Right lobe of liver (tissue), 4 donors: Measurements from ENCODE around the gene LGR5.

ENCODE experiments used
- POLR2A ChIP-seq: fragments of 450-650 bp; IDR thresholded peaks from one replicate; pipeline ENCODE4 v1.6.1; 2017; ENCODE audit warnings: antibody characterized with exemption, mild to moderate bottlenecking
- TF ChIP-seq, protein P1 (sequence below), 4 donors: fragments of 200-600 bp in 3 of 4; fragments of 450-650 bp in 1 of 4; IDR thresholded peaks; one replicate each; pipeline versions ENCODE4 v1.5.1 to v1.8.0; 2016 to 2022; ENCODE audit warnings: antibody characterized with exemption in 4 of 4, mild to moderate bottlenecking in 2 of 4
- donor health status: DM: no; HTN: no; CAD: no.
- donor health status: DM: no; HTN: no; CAD: no.
- donor health status: DM: no; HTN: yes; CAD: no.

DNA sequence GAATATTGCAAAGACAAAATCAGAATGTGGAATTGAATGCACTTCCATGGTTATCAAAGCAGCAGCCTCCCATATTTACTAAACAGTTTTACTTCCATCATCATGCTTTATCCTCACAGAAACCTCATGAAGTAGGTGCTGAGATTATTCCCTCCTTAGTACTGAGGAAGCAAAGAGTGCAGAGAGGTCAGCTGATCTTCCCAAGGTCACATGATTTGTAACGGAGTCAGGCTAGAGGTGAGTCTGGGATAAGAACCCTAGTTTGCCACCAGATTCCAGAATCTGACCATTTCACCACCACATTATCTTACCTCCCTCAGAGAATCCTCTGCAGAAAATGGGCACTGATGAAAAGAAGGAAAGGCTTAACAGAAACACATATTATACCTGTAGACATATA is 102.0 kb downstream of the LGR5 start:
- TF ChIP-seq, protein P1, sequence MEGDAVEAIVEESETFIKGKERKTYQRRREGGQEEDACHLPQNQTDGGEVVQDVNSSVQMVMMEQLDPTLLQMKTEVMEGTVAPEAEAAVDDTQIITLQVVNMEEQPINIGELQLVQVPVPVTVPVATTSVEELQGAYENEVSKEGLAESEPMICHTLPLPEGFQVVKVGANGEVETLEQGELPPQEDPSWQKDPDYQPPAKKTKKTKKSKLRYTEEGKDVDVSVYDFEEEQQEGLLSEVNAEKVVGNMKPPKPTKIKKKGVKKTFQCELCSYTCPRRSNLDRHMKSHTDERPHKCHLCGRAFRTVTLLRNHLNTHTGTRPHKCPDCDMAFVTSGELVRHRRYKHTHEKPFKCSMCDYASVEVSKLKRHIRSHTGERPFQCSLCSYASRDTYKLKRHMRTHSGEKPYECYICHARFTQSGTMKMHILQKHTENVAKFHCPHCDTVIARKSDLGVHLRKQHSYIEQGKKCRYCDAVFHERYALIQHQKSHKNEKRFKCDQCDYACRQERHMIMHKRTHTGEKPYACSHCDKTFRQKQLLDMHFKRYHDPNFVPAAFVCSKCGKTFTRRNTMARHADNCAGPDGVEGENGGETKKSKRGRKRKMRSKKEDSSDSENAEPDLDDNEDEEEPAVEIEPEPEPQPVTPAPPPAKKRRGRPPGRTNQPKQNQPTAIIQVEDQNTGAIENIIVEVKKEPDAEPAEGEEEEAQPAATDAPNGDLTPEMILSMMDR (IDR thresholded peaks at IDR 0.05), result no peak
- no peak for TF ChIP-seq POLR2A
